ENCODE data around the gene ZNF536.
"Not testable (repeated sequence)": the region's sequence is repeated elsewhere in the genome, so short reads cannot be mapped to it uniquely, and the experiment has no call there.

Gene ZNF536

GRCh38 chr19:30391052-30391451 lies 18.9 kb downstream of the ZNF536 start:
- TF ChIP-seq CTCF (IDR thresholded peaks at IDR 0.05; ENCODE audit: insufficient read depth, low read depth, low read length, missing control alignments) = no peak
- no peak for DNase-seq (ENCODE audit: low read depth)
- H3K4me3 ChIP-seq (ENCODE audit: low read depth, low read length) = no peak overlapping the region

- no peak for DNase-seq (ENCODE audit: low read depth)
- no peak overlapping the region for H3K4me3 ChIP-seq (ENCODE audit: low read depth, low read length)
- TF ChIP-seq CTCF (IDR thresholded peaks at IDR 0.05; ENCODE audit: insufficient read depth, low read depth, low read length, missing control alignments) = no peak
Observed at GRCh38 chr19:30391554-30392551, 19.7 kb downstream of the ZNF536 start.

- no peak for DNase-seq (ENCODE audit: low read depth)
- TF ChIP-seq CTCF (IDR thresholded peaks at IDR 0.05; ENCODE audit: insufficient read depth, low read depth, low read length, missing control alignments) = no peak
- no peak overlapping the region for H3K4me3 ChIP-seq (ENCODE audit: low read depth, low read length)
Observed at GRCh38 chr19:30393046-30393445, 20.9 kb downstream of the ZNF536 start.

- no peak overlapping the region for H3K4me3 ChIP-seq (ENCODE audit: low read depth, low read length)
- no peak for TF ChIP-seq CTCF (IDR thresholded peaks at IDR 0.05; ENCODE audit: insufficient read depth, low read depth, low read length, missing control alignments)
- no peak for DNase-seq (ENCODE audit: low read depth)
Observed at GRCh38 chr19:30393729-30394480, 21.7 kb downstream of the ZNF536 start.

- TF ChIP-seq CTCF (IDR thresholded peaks at IDR 0.05; ENCODE audit: insufficient read depth, low read depth, low read length, missing control alignments) = no peak
- no peak for DNase-seq (ENCODE audit: low read depth)
- H3K4me3 ChIP-seq (ENCODE audit: low read depth, low read length) = no peak overlapping the region
Observed at GRCh38 chr19:30394481-30395151, 22.4 kb downstream of the ZNF536 start.

- DNase-seq (ENCODE audit: low read depth) = no peak
- H3K4me3 ChIP-seq (ENCODE audit: low read depth, low read length) = no peak overlapping the region
- TF ChIP-seq CTCF (IDR thresholded peaks at IDR 0.05; ENCODE audit: insufficient read depth, low read depth, low read length, missing control alignments) = no peak
Observed at GRCh38 chr19:30395283-30395682, 23.1 kb downstream of the ZNF536 start.

GRCh38 chr19:30398539-30398938 lies 26.4 kb downstream of the ZNF536 start:
- H3K4me3 ChIP-seq (ENCODE audit: low read depth, low read length); DNase-seq (ENCODE audit: low read depth): not testable (repeated sequence)
